K562 (cell line): ENCODE measurements around the gene OR10A3.

ENCODE experiments used
- CREM ChIP-seq: IDR thresholded peaks from 2 replicates; pipeline ENCODE4 v1.6.1; 2014; ENCODE audit warnings: antibody characterized with exemption, low read depth
- FOXK2 ChIP-seq, 2 experiments: fragments of 450-650 bp; IDR thresholded peaks in 1 of 2; conservative IDR thresholded peaks in 1 of 2; 2 replicates each; pipeline ENCODE4 v1.6.1; 2016; ENCODE audit warnings: low read depth in 2 of 2, mild to moderate bottlenecking in 1 of 2
- GTF2F1 ChIP-seq: IDR thresholded peaks from 2 replicates; pipeline ENCODE4 v1.6.1; 2011; ENCODE audit warnings: low read depth, low read length, improper control_type of control experiment
- HBP1 ChIP-seq: fragments of 450-650 bp; formaldehyde crosslinking; IDR thresholded peaks from 2 replicates; pipeline ENCODE4 v1.4.0; 2022; ENCODE audit warnings: missing genetic modification characterization
- JUN ChIP-seq, 2 experiments: sonication (generic) in 1 of 2; formaldehyde crosslinking in 1 of 2; IDR thresholded peaks; 2 replicates each; pipeline versions ENCODE4 v1.6.1 to v1.8.0; 2012 to 2022; ENCODE audit warnings: borderline replicate concordance in 2 of 2, mild to moderate bottlenecking in 2 of 2, improper control_type of control experiment in 1 of 2, low read depth in 1 of 2, low read length in 1 of 2, missing genetic modification reagents in 1 of 2
- KLF1 ChIP-seq: fragments of 450-650 bp; IDR thresholded peaks from 2 replicates; pipeline ENCODE4 v1.6.1; 2016; ENCODE audit warnings: missing genetic modification characterization, missing compliant biosample characterization
- NR2C1 ChIP-seq, 2 experiments: fragments of 450-650 bp; IDR thresholded peaks; 2 replicates each; pipeline ENCODE4 v1.6.1; 2017; ENCODE audit warnings: mild to moderate bottlenecking in 2 of 2, antibody characterized with exemption in 1 of 2, inconsistent platforms in 1 of 2, missing compliant biosample characterization in 1 of 2, missing genetic modification characterization in 1 of 2
- PCBP2 ChIP-seq: fragments of 200-400 bp; formaldehyde crosslinking; IDR thresholded peaks from 2 replicates; pipeline ENCODE4 v1.6.1; 2018; ENCODE audit warnings: low read length, low read depth, mild to moderate bottlenecking, moderate library complexity; ENCODE audit not compliant: poor library complexity, severe bottlenecking
- RCOR1 ChIP-seq, 2 experiments: IDR thresholded peaks; 2 replicates each; pipeline ENCODE4 v1.6.1; 2012; ENCODE audit warnings: low read depth in 2 of 2, low read length in 2 of 2, borderline replicate concordance in 1 of 2, improper control_type of control experiment in 1 of 2
- RFX1 ChIP-seq: fragments of 450-650 bp; IDR thresholded peaks from 2 replicates; pipeline ENCODE4 v1.6.1; 2016; ENCODE audit warnings: mild to moderate bottlenecking, moderate library complexity
- SIRT6 ChIP-seq: IDR thresholded peaks from one replicate; pipeline ENCODE4 v1.6.1; 2012; ENCODE audit warnings: low read depth, mild to moderate bottlenecking, control low read depth, inconsistent platforms, low read length, moderate library complexity
- TF ChIP-seq, protein P1 (sequence below): fragments of 200-800 bp; sonication (Bioruptor generic); IDR thresholded peaks from 2 replicates; pipeline ENCODE4 v1.6.1; 2016; ENCODE audit warnings: missing genetic modification characterization, missing compliant biosample characterization
- TF ChIP-seq, protein P2 (sequence below): fragments of 450-650 bp; IDR thresholded peaks from 2 replicates; pipeline ENCODE4 v1.6.1; 2018; ENCODE audit warnings: mild to moderate bottlenecking, low read depth; ENCODE audit not compliant: partially characterized antibody

- TF ChIP-seq, protein P1, sequence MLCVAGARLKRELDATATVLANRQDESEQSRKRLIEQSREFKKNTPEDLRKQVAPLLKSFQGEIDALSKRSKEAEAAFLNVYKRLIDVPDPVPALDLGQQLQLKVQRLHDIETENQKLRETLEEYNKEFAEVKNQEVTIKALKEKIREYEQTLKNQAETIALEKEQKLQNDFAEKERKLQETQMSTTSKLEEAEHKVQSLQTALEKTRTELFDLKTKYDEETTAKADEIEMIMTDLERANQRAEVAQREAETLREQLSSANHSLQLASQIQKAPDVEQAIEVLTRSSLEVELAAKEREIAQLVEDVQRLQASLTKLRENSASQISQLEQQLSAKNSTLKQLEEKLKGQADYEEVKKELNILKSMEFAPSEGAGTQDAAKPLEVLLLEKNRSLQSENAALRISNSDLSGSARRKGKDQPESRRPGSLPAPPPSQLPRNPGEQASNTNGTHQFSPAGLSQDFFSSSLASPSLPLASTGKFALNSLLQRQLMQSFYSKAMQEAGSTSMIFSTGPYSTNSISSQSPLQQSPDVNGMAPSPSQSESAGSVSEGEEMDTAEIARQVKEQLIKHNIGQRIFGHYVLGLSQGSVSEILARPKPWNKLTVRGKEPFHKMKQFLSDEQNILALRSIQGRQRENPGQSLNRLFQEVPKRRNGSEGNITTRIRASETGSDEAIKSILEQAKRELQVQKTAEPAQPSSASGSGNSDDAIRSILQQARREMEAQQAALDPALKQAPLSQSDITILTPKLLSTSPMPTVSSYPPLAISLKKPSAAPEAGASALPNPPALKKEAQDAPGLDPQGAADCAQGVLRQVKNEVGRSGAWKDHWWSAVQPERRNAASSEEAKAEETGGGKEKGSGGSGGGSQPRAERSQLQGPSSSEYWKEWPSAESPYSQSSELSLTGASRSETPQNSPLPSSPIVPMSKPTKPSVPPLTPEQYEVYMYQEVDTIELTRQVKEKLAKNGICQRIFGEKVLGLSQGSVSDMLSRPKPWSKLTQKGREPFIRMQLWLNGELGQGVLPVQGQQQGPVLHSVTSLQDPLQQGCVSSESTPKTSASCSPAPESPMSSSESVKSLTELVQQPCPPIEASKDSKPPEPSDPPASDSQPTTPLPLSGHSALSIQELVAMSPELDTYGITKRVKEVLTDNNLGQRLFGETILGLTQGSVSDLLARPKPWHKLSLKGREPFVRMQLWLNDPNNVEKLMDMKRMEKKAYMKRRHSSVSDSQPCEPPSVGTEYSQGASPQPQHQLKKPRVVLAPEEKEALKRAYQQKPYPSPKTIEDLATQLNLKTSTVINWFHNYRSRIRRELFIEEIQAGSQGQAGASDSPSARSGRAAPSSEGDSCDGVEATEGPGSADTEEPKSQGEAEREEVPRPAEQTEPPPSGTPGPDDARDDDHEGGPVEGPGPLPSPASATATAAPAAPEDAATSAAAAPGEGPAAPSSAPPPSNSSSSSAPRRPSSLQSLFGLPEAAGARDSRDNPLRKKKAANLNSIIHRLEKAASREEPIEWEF (CRISPR knock-in tag) = no peak
- TF ChIP-seq PCBP2 = no peak
- no peak for TF ChIP-seq FOXK2 (conservative IDR thresholded peaks at IDR 0.05 in 1 of 2, IDR thresholded peaks at IDR 0.05 in 1 of 2; ENCODE audit: low read depth in 2 of 2)
- TF ChIP-seq GTF2F1 = no peak
- no peak for TF ChIP-seq JUN (IDR thresholded peaks at IDR 0.05; ENCODE audit: borderline replicate concordance, low read depth, low read length)
- no peak for TF ChIP-seq JUN (CRISPR knock-in tag; IDR thresholded peaks at IDR 0.05; ENCODE audit: borderline replicate concordance)
- no peak for TF ChIP-seq RFX1
- TF ChIP-seq HBP1 (CRISPR knock-in tag) = no peak
- TF ChIP-seq, protein P2, sequence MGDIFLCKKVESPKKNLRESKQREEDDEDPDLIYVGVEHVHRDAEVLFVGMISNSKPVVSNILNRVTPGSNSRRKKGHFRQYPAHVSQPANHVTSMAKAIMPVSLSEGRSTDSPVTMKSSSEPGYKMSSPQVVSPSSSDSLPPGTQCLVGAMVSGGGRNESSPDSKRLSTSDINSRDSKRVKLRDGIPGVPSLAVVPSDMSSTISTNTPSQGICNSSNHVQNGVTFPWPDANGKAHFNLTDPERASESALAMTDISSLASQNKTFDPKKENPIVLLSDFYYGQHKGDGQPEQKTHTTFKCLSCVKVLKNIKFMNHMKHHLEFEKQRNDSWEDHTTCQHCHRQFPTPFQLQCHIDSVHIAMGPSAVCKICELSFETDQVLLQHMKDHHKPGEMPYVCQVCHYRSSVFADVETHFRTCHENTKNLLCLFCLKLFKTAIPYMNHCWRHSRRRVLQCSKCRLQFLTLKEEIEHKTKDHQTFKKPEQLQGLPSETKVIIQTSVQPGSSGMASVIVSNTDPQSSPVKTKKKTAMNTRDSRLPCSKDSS = no peak
- no peak for TF ChIP-seq KLF1
- no peak for TF ChIP-seq SIRT6
- TF ChIP-seq CREM = no peak
- TF ChIP-seq NR2C1 (IDR thresholded peaks at IDR 0.05) = no peak
- TF ChIP-seq NR2C1 (tag; IDR thresholded peaks at IDR 0.05) = no peak
- no peak for TF ChIP-seq RCOR1 (IDR thresholded peaks at IDR 0.05; ENCODE audit: borderline replicate concordance in 1 of 2, low read depth in 2 of 2, low read length in 2 of 2)
Observed at GRCh38 chr11:7983832-7984590, 42.5 kb upstream of the OR10A3 start.
